Mesendoderm (in vitro differentiated cells): Measurements from ENCODE around the gene PTGES2.

Experiments
- DNase-seq: peaks from one replicate; pipeline ENCODE4 v3.0.0; 2013
- H2AK5ac ChIP-seq: 2 replicates; pipeline ENCODE4 v1.6.1; 2013; ENCODE audit warnings: low read length, inconsistent platforms
- H2BK120ac ChIP-seq: 2 replicates; pipeline ENCODE4 v1.6.1; 2013; ENCODE audit warnings: low read depth, mild to moderate bottlenecking, low read length, moderate library complexity, mixed read lengths
- H2BK15ac ChIP-seq: replicated peaks from 2 replicates; pipeline ENCODE4 v1.6.1; 2013; ENCODE audit warnings: low read depth, mild to moderate bottlenecking, moderate library complexity
- H2BK5ac ChIP-seq: 2 replicates; pipeline ENCODE4 v1.6.1; 2013; ENCODE audit warnings: low read length, inconsistent platforms
- H3K18ac ChIP-seq: 2 replicates; pipeline ENCODE4 v1.6.1; 2013; ENCODE audit warnings: mild to moderate bottlenecking, low read length, mixed read lengths
- H3K23ac ChIP-seq: one replicate; pipeline ENCODE4 v1.6.1; 2013; ENCODE audit warnings: low read length
- H3K27ac ChIP-seq: 2 replicates; pipeline ENCODE4 v1.5.1; 2013; ENCODE audit warnings: low read depth, mild to moderate bottlenecking, inconsistent platforms, low read length, moderate library complexity
- H3K27me3 ChIP-seq: 2 replicates; pipeline ENCODE4 v1.6.1; 2013; ENCODE audit warnings: low read length, control low read depth, mild to moderate bottlenecking, inconsistent platforms; ENCODE audit not compliant: insufficient read depth, poor library complexity
- H3K36me3 ChIP-seq: 2 replicates; pipeline ENCODE4 v1.6.1; 2013; ENCODE audit warnings: low read length, inconsistent platforms; ENCODE audit not compliant: control insufficient read depth, insufficient read depth
- H3K4ac ChIP-seq: one replicate; pipeline ENCODE4 v1.6.1; 2013; ENCODE audit warnings: low read depth, mild to moderate bottlenecking, low read length, moderate library complexity
- H3K4me1 ChIP-seq: 2 replicates; pipeline ENCODE4 v1.6.1; 2013; ENCODE audit warnings: low read depth, low read length, inconsistent platforms; ENCODE audit not compliant: control insufficient read depth
- H3K4me2 ChIP-seq: 2 replicates; pipeline ENCODE4 v1.6.1; 2013; ENCODE audit warnings: low read length
- H3K4me3 ChIP-seq: 2 replicates; pipeline ENCODE4 v1.5.1; 2013; ENCODE audit warnings: mild to moderate bottlenecking, low read length
- H3K56ac ChIP-seq: one replicate; pipeline ENCODE4 v1.6.1; 2013; ENCODE audit warnings: low read length
- H3K79me1 ChIP-seq: 2 replicates; pipeline ENCODE4 v1.6.1; 2013; ENCODE audit warnings: low read length, inconsistent platforms
- H3K79me2 ChIP-seq: 2 replicates; pipeline ENCODE4 v1.6.1; 2013; ENCODE audit warnings: mild to moderate bottlenecking, low read length; ENCODE audit not compliant: control insufficient read depth, insufficient read depth
- H3K9ac ChIP-seq: 2 replicates; pipeline ENCODE4 v1.6.1; 2013; ENCODE audit warnings: low read length, inconsistent platforms
- H4K5ac ChIP-seq: one replicate; pipeline ENCODE4 v1.6.1; 2013; ENCODE audit warnings: low read length
- H4K8ac ChIP-seq: one replicate; pipeline ENCODE4 v1.6.1; 2013; ENCODE audit warnings: low read depth, mild to moderate bottlenecking, control low read depth, low read length, moderate library complexity
- WGBS: extraction: QIAGEN DNeasy Blood & Tissue Kit; methylation state at CpG from one replicate; pipeline ENCODE4 v1.1.7; 2013; ENCODE audit warnings: low lambda C conversion rate, missing lambda C conversion rate; ENCODE audit not compliant: insufficient coverage; ENCODE audit errors: extremely low coverage; 5-methylcytosine and 5-hydroxymethylcytosine counted together

The PTGES2 gene

GRCh38 chr9:128089299-128089698, 38.2 kb downstream of the PTGES2 start:
- H2AK5ac ChIP-seq: no peak overlapping the region
- no peak for DNase-seq
- H3K36me3 ChIP-seq: no peaks in the 10 kb centered on the region
- no peak overlapping the region for H3K23ac ChIP-seq
- peaks cover 7% of the 10 kb centered on the region for H3K79me2 ChIP-seq
- H3K27ac ChIP-seq: no peak overlapping the region
- H3K56ac ChIP-seq: no peak overlapping the region
- H3K27me3 ChIP-seq: no peaks in the 10 kb centered on the region
- no peak overlapping the region for H2BK15ac ChIP-seq
- H3K4me1 ChIP-seq: no peaks in the 10 kb centered on the region
- no peak overlapping the region for H3K18ac ChIP-seq
- H2BK120ac ChIP-seq: no peak overlapping the region
- no peak overlapping the region for H4K8ac ChIP-seq
- H3K4me3 ChIP-seq: no peak overlapping the region
- no peak overlapping the region for H3K9ac ChIP-seq
- peaks cover 13% of the 10 kb centered on the region for H3K79me1 ChIP-seq
- H4K5ac ChIP-seq: no peak overlapping the region
- no CpG with 5 or more reads among the region's 1 CpG for WGBS
- H3K4ac ChIP-seq: no peak overlapping the region
- no peak overlapping the region for H2BK5ac ChIP-seq
- no peak overlapping the region for H3K4me2 ChIP-seq

- H2BK5ac ChIP-seq: no peak overlapping the region
- H3K18ac ChIP-seq: no peak overlapping the region
- H3K36me3 ChIP-seq: no peaks in the 10 kb centered on the region
- H3K27ac ChIP-seq: no peak overlapping the region
- H3K79me1 ChIP-seq: peaks cover 13% of the 10 kb centered on the region
- H3K4me3 ChIP-seq: no peak overlapping the region
- H2BK120ac ChIP-seq: no peak overlapping the region
- no peak overlapping the region for H3K4ac ChIP-seq
- no peak overlapping the region for H2BK15ac ChIP-seq
- H4K5ac ChIP-seq: no peak overlapping the region
- H3K27me3 ChIP-seq: no peaks in the 10 kb centered on the region
- H3K79me2 ChIP-seq: peaks cover 7% of the 10 kb centered on the region
- no peak for DNase-seq
- H3K23ac ChIP-seq: no peak overlapping the region
- no peak overlapping the region for H2AK5ac ChIP-seq
- no CpG with 5 or more reads among the region's 9 CpGs for WGBS
- H3K56ac ChIP-seq: no peak overlapping the region
- no peak overlapping the region for H3K4me2 ChIP-seq
- H4K8ac ChIP-seq: no peak overlapping the region
- H3K4me1 ChIP-seq: no peaks in the 10 kb centered on the region
- no peak overlapping the region for H3K9ac ChIP-seq
Measured at GRCh38 chr9:128088253-128088945, 39.1 kb downstream of the PTGES2 start.

- no peak overlapping the region for H3K23ac ChIP-seq
- H3K27me3 ChIP-seq: no peaks in the 10 kb centered on the region
- H4K5ac ChIP-seq: no peak overlapping the region
- H2BK5ac ChIP-seq: no peak overlapping the region
- no peak overlapping the region for H2BK120ac ChIP-seq
- peaks cover 6% of the 10 kb centered on the region for H3K79me2 ChIP-seq
- peaks cover 11% of the 10 kb centered on the region for H3K79me1 ChIP-seq
- no peak overlapping the region for H3K27ac ChIP-seq
- H3K4me2 ChIP-seq: no peak overlapping the region
- no peak overlapping the region for H3K9ac ChIP-seq
- no peak overlapping the region for H3K56ac ChIP-seq
- H3K4me1 ChIP-seq: no peaks in the 10 kb centered on the region
- H2AK5ac ChIP-seq: no peak overlapping the region
- no peak for DNase-seq
- no peak overlapping the region for H4K8ac ChIP-seq
- H3K4ac ChIP-seq: no peak overlapping the region
- no peak overlapping the region for H3K4me3 ChIP-seq
- no peaks in the 10 kb centered on the region for H3K36me3 ChIP-seq
- H2BK15ac ChIP-seq: no peak overlapping the region
- WGBS: no CpG with 5 or more reads among the region's 10 CpGs
- H3K18ac ChIP-seq: no peak overlapping the region
Measured at GRCh38 chr9:128087262-128087661, 40.3 kb downstream of the PTGES2 start.

GRCh38 chr9:128085943-128086342, 41.6 kb downstream of the PTGES2 start:
- Histone ChIP-seq H3K23ac (no peak overlapping the region), H3K27me3 (no peaks in the 10 kb centered on the region), H3K18ac (no peak overlapping the region), H3K56ac (no peak overlapping the region), H3K36me3 (no peaks in the 10 kb centered on the region), H3K4me1 (no peaks in the 10 kb centered on the region), H3K27ac (no peak overlapping the region), H2BK120ac (no peak overlapping the region), H3K4me3 (no peak overlapping the region), H2BK5ac (no peak overlapping the region), H2AK5ac (no peak overlapping the region), H3K9ac (no peak overlapping the region), H3K4me2 (no peak overlapping the region), H3K4ac (no peak overlapping the region), H3K79me2 (peaks cover 3% of the 10 kb centered on the region), H4K5ac (no peak overlapping the region), H4K8ac (no peak overlapping the region), H2BK15ac (no peak overlapping the region), H3K79me1 (peaks cover 7% of the 10 kb centered on the region)
- DNase-seq: no peak
- no CpG with 5 or more reads among the region's 4 CpGs for WGBS

- Histone ChIP-seq H3K56ac (no peak overlapping the region), H3K36me3 (no peaks in the 10 kb centered on the region), H3K4ac (no peak overlapping the region), H3K27ac (no peak overlapping the region), H3K79me2 (peaks cover 3% of the 10 kb centered on the region), H3K4me3 (no peak overlapping the region), H3K18ac (no peak overlapping the region), H2BK5ac (no peak overlapping the region), H3K27me3 (no peaks in the 10 kb centered on the region), H4K5ac (no peak overlapping the region), H2BK120ac (no peak overlapping the region), H3K4me2 (no peak overlapping the region), H4K8ac (no peak overlapping the region), H2BK15ac (no peak overlapping the region), H3K23ac (no peak overlapping the region), H3K9ac (no peak overlapping the region), H2AK5ac (no peak overlapping the region), H3K79me1 (peaks cover 7% of the 10 kb centered on the region), H3K4me1 (no peaks in the 10 kb centered on the region)
- no peak for DNase-seq
- WGBS: no CpG with 5 or more reads among the region's 4 CpGs
Measured at GRCh38 chr9:128084746-128085145, 42.8 kb downstream of the PTGES2 start.

- Histone ChIP-seq H3K56ac (no peak overlapping the region), H2BK5ac (no peak overlapping the region), H3K36me3 (no peaks in the 10 kb centered on the region), H4K5ac (no peak overlapping the region), H3K9ac (no peak overlapping the region), H2AK5ac (no peak overlapping the region), H3K79me2 (no peaks in the 10 kb centered on the region), H2BK15ac (no peak overlapping the region), H3K27me3 (no peaks in the 10 kb centered on the region), H3K4me2 (no peak overlapping the region), H3K4me3 (no peak overlapping the region), H3K27ac (no peak overlapping the region), H3K23ac (no peak overlapping the region), H4K8ac (no peak overlapping the region), H2BK120ac (no peak overlapping the region), H3K18ac (no peak overlapping the region), H3K4me1 (peaks cover 10% of the 10 kb centered on the region), H3K4ac (no peak overlapping the region), H3K79me1 (peaks cover 5% of the 10 kb centered on the region)
- no CpG with 5 or more reads among the region's 7 CpGs for WGBS
- peak; percentile 47 for DNase-seq
Measured at GRCh38 chr9:128082151-128082550, 45.4 kb downstream of the PTGES2 start.
